Lower leg skin (tissue), 3 donors: ENCODE data around the gene TMEM233.

Experiments
- POLR2A ChIP-seq, 2 donors: fragments of 450-650 bp; IDR thresholded peaks; one replicate each; pipeline ENCODE4 v1.6.1; 2016 to 2017; ENCODE audit warnings: antibody characterized with exemption in 2 of 2, mild to moderate bottlenecking in 1 of 2, moderate library complexity in 1 of 2
- TF ChIP-seq, protein P1 (sequence below), 3 donors: fragments of 450-650 bp; IDR thresholded peaks; one replicate each; pipeline ENCODE4 v1.5.1; 2016; ENCODE audit warnings: antibody characterized with exemption in 3 of 3, mild to moderate bottlenecking in 3 of 3, moderate library complexity in 2 of 3

- no peak for TF ChIP-seq POLR2A (IDR thresholded peaks at IDR 0.05)
- TF ChIP-seq, protein P1, sequence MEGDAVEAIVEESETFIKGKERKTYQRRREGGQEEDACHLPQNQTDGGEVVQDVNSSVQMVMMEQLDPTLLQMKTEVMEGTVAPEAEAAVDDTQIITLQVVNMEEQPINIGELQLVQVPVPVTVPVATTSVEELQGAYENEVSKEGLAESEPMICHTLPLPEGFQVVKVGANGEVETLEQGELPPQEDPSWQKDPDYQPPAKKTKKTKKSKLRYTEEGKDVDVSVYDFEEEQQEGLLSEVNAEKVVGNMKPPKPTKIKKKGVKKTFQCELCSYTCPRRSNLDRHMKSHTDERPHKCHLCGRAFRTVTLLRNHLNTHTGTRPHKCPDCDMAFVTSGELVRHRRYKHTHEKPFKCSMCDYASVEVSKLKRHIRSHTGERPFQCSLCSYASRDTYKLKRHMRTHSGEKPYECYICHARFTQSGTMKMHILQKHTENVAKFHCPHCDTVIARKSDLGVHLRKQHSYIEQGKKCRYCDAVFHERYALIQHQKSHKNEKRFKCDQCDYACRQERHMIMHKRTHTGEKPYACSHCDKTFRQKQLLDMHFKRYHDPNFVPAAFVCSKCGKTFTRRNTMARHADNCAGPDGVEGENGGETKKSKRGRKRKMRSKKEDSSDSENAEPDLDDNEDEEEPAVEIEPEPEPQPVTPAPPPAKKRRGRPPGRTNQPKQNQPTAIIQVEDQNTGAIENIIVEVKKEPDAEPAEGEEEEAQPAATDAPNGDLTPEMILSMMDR (IDR thresholded peaks at IDR 0.05) = no peak
Observed at GRCh38 chr12:119546340-119546739, 47.2 kb upstream of the TMEM233 start.
